ENCODE results near the gene FCN1.
"Not testable (repeated sequence)": the region's sequence is repeated elsewhere in the genome, so short reads cannot be mapped to it uniquely, and the experiment has no call there.

Gene FCN1

DNA sequence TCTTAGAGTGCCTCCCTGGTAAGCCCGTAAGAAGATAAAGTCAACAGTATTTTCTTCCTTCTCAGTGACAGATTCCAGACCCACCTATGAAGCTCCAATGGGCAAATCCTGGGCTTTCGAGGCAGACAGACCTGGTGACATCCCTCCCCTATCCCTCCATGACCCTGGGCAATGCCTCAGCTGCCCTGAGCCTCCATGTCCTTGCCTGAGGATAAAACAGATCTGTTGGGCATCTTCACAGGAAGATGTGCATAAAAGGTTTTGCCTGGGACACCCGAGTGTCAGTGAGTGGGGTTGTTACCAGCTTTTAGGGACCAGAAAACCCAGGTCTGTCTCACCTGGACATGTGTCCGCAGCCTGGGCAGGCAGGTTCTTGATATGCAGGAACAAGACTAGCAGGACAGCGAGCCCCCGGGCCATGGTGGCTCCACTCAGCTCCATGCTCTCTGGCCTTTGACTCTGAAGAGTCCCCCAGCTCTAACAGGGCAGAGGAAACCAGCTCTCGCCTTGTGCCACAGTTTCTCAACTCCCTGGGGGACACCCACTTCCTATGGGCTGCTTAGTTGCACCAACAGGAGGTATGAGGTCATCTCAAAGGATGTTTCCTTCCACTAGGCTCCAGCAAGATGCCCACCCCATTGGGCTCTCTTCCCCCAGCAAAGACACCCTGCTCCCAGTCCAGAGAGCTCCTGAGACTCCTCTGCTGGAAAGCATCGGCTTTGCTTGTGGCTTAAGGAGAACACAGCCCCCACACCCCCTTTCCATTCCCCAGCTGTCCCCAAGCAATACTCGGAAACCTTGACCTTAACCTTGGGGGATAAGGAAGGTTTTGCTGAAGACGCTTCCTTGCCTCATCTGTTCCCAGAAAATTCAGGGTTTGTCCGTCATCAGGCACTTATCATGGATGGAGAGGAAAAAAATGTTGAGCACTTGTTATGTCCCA is at the start of gene FCN1:
TSS of gene FCN1 (minus strand) at position 482 of the 943 bp plus-strand sequence. CDS start at position 441, 41 bp downstream.
- no peak for DNase-seq

DNA sequence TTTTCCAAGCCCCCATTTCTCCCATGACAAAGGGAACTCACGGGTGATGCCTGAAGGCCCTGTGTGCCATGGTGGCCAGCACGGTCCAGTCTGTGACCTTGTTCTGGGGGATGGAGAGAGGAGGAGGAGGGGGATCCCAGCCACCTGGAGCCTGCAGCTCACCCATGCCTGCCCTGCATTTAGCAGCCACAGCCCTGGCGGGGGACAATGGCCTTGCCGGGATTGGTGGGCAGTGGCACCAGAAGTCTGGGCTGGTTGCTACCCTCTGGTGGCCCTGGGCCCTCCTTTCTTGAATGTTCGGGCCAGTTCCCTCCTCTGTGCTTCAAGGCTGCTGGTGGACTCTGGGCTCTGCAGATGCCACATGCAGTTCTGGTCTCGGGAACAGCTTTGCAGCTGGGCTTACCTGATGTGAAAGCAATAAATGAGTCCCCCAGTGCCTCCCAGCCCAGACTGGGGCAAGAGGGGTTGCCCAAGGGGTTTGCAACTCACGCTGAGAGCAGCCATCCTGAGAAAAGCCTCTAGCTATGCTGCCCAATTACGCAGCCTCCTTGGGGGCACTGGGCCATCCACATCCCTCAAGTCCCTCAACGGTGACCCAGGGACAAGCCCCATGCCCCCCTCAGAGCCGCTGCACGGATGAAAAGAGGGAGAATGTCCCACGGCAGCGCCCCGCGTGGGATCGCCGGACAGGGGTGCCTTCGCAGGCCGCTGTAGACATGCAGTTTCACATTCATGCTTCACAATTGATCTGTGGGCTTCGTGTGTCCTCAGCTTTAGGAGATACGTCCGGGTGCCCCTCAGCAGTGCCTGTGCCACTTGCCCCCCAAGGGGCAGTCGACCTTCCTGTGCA is 49.2 kb upstream of the FCN1 start:
- no peak for DNase-seq

DNA sequence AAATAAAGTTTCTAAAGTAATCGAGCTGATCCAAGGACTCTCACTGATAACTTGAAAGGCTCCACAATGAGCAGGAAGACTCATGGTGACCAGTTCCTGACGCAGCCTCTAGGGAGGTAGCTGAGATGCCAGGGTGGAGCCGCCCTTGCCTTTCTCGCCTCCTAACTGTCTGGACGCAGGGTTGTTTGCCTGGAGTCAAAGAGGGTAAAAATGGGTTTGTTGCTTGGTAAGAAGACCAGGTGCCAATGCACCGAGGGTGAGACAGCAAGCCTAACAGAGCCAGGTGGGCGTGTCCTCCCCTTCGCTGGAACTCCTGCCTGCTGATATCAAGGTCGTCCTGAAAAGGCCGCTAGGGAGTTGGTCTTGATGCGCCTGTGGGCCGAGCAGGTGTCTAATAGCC is 48.6 kb upstream of the FCN1 start:
- DNase-seq, result no peak

DNA sequence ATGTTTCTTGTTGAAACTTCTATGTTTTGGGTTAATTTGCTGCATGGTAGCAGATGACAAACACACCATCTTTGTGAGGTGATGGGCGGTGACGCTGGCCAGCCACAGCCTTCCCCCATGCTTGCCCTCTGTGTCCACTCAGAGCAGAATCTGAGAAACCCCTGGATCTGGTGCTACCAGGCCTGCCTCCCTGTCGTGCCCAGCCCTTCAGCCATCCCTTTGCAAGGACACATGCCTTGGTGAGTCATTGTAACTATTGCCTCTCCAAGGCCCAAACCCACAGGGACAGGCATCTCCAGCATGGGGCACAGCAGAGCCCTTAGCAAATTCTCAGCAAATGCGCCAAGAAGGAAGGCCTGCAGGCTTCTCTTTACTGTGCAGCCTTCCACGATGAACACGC is 48.1 kb upstream of the FCN1 start:
- no peak for DNase-seq

DNA sequence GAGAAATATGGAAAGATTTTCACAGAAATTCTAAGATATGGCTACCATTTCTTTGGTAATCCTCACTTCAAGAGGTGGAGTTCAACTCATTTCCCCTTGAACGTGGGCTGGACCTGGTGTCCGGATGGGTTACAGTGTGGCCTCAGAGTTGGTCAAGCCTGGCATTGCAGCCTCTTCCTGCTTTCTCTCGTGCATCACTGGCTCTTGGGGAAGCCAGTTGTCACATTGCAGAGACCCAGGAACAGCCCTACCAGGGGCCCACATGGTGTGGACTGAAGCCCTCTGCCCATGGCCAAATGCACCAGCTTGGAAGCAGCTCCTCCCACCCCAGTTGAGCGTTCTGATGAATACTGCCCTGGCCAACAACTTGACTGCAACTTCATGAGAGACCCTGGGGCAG is 47.7 kb upstream of the FCN1 start:
- DNase-seq, result no peak

DNA sequence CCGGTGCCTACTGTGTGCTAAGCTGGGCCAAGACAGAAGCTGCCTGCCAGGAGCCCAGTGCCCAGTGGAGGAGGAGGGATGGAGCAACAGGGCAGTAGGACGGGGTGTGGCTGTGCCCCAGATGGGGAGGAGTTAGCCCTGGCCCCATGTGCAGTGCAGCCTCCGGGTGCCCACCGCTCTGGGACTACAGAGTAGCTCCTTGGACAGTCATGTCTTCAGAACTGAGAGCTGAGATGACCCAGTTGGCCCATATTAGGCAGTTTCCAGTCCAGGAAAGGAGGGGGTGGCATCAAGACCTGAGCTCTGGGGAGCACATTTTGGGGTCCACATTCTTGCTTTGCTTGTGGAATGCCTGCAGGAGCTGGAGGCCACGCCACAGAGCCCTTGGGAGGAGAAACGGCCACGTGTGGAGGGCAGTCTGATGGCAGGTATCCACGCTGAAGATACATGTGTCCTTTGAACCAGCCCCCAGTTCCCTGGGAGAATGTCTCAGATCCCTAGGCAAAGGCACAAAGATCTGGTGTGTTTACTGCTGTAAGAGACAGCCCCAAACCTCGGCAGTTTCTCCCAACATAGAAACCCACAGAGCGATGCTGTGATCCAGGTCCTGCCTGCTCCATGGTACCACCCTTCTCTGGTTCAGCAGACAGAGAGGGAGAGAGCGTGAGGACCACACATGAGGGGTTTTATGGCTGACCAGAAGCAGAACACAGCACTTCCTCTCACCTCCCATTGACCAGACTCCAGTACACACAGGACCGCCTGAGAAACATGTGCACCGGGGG is 46.8 kb upstream of the FCN1 start:
- DNase-seq, result no peak

DNA sequence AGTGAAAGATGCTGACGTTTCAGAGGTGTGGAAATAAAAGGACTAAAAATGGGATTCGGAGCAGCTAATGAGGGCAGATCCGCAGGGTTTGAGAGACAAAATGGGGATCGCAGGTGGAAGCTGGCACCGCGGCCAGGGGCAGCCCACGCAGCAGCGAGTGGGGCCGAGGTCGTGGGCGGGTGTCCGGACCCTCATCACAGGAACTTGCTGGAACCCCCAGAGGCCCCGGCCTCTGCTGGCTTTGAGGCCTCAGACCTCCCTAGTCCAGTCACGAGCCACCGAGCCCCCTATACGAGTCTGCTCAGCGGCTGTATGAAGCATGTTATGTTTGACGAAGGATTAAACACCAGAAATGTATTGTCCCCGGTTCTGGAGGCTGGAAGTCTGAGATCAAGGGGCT is 45.8 kb upstream of the FCN1 start:
- DNase-seq, result no peak

DNA sequence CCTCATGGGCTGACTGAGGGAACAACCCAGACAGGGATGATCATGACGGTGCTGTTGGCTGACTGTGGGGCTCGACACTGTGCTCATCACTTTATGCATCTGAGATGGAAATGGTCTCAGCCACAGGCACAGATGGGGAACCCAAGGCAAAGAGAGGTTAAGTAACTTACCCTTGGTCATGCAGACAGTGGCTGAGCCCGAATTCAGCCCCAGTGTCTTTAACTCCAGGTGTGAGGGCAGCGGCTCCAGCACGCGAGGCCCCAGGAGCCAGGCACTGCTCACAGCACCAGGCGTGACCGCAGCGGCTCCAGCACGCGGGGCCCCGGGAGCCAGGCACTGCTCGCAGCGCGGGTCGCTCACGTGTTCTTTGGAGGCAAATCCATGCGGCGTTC is 45.3 kb upstream of the FCN1 start:
- no peak for DNase-seq

DNA sequence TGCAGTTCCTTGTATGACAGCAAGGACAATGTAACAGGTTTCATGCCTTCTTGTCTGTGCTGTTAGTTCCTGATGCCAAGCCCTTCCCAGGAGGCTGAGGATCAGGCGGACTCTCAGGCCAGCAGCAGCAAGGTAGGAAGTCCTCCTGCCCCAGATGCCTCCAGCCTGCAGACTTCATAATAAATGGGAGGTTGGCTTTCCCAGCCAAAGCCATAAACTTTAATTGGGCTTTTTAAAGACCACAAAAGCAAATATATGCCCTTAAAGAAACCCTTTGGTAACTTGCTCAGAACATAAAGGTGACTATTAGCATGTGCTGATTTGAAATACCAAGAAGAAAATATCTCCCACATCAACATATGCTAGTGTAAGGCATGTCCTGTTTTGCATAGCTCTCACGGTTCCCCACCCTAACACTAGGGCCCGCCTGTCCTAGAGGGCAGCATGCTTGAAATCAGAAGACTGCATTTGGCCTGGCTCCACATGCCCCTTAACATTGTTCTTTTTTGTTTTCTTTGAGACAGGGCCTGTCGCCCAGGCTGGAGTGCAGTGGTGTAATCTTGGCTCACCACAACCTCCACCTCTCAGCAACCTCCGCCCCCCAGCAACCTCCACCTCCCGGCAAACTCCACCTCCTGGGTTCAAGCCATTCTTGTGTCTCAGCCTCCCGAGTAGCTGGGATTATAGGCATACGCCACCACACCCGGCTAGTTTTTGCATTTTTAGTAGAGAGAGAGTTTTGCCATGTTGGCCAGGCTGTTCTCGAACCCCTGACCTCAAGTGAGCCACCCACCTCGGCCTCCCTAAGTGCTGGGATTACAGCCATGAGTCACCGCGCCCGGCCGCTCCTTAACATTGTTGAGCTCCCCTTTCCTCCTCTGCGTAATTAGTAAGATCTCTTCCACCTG is 44.6 kb upstream of the FCN1 start:
- no peak for DNase-seq

DNA sequence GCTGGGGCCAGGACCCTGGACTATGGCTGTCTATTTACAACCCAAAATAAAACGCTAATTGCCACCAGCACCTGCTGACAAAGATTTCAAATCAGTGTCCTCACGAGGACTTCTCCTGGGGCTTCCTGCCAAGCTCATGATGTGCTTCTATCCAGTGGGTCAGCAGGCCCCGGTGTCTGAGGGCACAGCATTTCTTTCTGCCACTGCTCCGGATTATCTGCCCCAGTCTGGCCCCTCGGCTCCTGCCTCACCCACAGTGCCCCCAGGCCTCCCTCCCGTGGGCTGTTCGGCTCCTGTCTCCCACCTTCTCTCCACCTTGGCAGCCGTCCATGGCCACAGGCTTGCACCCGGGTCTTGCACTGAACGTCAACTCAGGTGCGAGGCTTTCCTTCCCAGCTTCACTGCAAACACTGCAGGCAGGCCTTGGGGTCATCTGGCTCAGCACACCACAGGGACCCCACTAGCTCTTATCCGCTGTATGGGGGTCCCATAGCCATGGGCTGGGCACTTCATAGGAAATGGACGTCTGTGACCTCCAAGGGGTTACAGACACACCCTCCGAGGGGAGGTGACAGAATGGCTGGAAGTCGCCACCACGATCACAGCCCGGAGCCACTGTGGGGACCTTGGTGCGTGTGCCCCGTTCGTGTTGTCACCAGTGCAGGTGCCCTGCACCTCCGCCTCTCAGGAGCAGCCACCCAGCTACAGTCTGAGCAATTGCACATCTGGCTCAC is 43.8 kb upstream of the FCN1 start:
- DNase-seq, result no peak

DNA sequence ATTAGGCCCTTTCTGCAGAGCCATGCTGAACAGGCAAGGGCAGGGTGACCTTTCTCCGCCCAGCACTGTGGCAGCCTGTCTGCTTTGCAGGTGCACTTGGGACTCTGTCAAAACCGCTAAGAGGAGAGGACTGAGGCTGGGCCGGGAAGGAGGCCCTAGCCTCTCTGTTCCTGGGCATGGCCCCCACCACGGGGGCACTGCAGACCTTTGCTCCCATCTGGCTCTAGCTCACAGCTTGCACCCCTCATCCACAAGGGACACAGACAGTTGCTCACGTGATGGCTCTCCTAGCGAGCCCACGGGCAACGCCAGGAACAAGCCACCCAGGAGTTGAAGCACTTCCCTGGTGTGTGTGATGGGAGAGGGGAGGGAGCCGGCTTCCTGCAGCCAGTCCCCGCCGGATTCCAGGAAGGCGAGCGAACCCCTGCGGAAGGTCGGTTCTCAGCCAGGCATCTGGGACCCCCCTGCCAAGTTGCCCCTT is 43.0 kb upstream of the FCN1 start:
- no peak for DNase-seq

DNA sequence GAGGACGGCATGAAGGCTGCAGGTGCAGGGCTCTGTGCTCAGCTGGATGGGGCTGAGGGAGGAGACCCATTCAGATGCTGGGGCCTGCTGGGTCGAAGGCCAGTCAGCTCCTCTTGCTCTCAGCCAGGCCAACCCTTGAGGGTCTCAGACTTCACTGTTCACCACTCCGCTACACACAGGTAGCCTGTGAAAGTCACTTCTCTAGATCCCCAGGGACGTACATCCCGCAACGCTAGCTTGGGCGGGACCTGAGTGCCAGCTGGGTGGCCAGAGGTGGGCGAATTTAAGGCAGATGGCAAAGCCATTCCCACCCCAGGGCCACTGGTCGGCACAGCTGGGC is 42.2 kb upstream of the FCN1 start:
- DNase-seq, result no peak

DNA sequence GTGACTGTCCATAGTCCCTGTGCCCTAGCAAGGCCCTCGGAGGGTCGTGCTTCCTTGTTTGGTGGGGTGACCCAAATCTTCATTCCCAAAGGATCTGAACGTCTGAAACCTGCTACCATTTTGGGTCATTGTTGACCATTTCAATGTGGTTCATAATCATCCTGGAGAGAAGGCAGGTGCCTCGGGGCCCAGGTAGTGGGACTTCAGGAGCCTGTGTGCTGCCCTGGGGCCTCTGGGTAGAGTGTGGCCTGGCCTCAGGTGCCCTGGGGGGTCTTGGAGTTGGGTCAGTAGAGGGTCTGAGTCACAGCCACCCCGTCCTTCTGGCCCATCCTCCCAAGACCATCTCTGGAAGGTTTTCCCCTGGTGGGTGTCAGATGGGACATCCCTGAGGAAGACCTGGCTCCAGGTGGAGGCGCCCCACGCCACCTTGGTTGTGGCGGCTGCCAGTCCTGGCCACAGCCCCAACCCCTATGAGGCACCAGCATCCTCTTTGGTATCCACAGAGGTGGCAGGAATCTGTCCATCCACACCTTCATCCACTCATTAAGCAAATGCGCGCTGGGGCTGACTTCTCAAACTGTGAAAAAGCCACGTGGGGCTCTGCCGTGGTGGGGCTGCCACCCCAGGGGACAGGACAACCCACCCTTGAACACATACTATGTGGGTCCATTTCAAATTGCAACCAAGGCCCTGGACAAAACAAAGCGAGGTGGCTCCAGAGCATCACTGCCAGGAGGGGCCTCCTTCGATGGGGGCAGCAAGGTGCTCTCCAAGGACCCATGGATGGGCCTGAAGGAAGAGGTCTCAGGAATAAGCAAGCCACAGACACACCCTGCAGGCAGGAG is 41.6 kb upstream of the FCN1 start:
- DNase-seq, result no peak

DNA sequence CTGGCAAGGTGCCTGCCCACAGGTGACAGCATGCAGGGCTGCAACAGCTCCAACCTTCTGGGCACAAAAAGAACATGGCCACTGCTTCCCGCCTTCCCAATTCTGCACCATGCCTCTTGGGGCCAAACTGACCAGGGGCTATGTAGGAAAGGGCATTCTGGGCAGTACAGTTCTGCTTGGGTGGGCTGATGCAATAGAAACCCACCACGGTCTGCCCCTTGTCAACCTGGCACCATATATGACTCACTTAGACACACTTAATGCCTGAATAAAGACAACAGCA is 40.2 kb upstream of the FCN1 start:
- no peak for DNase-seq

DNA sequence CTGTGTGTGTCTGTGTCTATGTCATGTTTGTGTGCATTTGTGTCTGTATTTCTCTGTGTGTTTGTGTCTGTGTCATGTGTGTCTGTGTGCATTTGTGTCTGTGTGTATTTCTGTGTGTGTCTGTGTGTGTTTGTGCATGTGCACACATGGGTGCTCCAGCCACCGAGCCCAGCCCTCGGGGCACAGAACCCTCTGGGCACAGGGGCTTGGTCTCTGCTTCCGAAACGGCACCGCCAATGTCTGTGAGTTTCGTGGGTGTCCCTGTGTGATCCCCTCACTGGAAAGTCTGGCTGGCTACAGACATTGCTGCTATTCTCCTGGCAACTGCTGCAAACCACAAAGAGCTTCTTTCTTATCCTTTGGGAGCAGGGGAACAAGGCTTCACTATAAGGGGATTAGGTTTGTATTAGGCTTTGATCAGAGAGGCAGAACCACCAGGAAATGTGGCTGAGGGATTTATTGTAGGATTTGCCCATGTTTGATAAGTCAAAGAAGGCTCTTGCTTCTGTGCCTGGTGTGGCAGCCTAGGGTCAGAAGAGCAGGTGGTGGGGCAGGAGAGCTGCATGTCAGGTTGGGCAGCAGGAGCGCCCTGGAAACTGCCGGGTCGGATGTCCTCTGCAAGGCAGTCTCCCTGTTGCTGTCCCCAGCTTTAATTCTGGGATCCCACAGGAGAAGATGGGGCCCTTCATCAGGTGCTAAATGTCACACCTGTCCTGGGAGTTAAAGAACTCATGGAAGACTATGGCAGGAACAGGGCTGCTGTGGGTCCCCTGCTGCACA is 39.6 kb upstream of the FCN1 start:
- DNase-seq, result no peak

DNA sequence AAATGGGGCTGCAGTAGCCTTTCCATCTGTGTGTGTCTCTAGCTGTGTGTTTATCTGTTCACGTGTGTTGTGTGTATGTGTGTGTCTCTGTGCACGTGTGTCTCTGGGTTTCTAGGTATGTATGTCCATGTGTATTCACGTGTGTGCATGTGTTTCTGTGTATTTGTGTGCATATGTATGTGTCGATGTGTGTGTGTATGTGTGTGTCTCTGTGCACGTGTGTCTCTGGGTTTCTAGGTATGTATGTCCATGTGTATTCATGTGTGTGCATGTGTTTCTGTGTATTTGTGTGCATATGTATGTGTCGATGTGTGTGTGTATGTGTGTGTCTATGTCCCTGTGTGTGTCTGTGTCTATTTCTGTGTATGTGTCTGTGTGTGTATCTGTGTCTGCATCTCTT is 38.7 kb upstream of the FCN1 start:
- DNase-seq, result not testable (repeated sequence)

DNA sequence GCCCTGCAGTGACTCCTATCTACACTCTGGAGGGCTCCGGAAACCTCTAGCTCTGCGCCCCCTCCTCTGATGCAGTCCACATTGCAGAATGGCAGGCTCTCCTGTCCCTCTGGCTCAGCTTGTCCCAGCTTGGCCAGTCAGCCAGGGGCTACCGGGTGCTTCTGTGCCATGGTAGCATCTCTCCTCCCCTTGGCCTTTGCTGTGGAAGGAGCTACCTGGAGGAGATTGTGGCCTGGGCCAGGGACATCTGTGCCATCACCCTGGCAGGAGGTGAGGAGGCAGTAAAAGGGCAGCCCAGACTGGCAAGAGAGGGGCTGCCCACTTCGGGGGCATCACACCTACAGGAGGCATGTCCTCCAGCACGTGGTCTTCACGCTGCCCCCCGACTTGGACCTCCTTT is 38.1 kb upstream of the FCN1 start:
- DNase-seq, result no peak

DNA sequence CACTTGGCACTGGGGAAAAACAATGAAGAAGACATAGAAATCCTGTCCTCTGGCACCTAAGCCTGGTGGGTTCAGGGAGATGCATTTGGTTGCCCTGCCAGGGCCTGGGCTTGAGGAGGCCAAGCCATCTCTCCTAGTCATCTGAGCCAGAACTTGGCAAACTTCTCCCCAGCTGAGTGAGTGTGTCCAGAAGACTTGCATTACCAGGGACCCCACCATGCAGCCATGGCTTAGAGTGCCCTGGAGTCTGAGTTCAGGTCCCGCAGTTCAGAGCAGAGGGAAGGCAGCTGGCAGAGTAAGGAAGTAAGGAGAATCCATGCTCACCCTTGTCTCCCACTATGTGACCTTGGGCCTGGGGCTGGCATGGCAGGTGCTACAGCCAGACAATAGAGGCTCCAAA is 37.4 kb upstream of the FCN1 start:
- no peak for DNase-seq

DNA sequence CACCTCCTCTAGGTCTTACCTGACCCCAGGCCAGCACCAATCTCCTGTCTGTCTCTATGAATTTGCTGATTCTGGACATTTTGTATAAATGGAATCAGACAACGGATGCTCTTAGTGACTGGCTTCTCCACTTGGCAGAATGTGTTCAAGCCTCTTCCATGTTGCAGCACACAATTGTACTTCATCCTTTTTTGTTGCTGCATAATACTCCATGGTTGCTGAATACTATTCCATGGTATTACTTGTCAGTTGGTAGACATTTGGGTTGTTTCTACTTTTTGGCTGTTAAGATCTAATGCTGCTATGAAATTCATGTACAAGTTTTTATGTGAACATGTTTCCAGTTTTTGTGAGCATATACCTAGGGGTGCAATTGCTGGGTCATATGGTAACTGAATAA is 34.3 kb upstream of the FCN1 start:
- no peak for DNase-seq

DNA sequence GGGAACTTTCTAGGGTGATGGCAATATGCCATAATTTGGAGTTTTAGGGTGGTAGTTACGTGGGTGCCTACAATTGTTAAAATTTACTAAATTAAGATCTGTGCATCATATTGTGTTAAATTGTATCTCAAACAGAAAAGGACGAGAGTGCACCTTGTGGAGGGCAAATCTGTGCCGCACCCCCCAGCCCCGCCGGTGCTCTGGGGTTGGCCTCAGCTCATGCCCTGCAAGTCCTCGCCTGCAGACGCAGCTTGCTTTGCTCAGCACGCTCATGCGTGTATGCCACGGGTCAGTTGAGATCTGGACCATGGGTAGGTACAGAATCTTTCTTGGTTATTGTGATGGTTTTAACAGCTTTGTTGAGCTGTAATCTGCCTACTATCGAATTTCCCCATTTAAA is 33.7 kb upstream of the FCN1 start:
- DNase-seq, result no peak

Data from NCI-H2171 (cell line).